NCI-H1930 (cell line): ENCODE results near the gene MMP17.
"Not testable (repeated sequence)": the region's sequence is repeated elsewhere in the genome, so short reads cannot be mapped to it uniquely, and the experiment has no call there.

Source experiments
- DNase-seq, 2 experiments: peaks; one replicate each; lab custom pipeline; 2025; lab: John Stamatoyannopoulos, UW

The MMP17 gene

GRCh38 chr12:131864469-131864868, 36.3 kb downstream of the MMP17 start:
- no peak for DNase-seq

- DNase-seq: no peak
Measured at GRCh38 chr12:131865180-131865875, 37.1 kb downstream of the MMP17 start.

DNA sequence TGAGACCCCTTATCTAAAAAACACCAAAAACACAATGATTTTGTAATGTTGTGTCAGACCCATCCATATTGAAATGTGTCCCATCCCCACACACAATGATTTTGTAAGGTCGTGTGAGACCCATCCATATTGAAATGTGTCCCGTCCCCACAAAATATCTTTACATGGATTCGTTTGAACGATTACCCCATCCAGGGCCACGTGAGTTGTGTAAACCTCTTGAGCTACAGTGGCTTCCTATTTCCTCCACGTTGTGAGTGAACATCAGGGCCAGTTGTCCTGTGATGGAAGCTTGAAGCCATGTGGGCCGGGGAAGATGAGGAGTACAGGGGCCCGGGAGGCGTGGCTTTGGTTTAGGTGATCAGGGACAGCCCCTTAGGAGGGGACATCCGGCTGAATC, 39.3 kb downstream of the MMP17 start:
- no peak for DNase-seq

DNA sequence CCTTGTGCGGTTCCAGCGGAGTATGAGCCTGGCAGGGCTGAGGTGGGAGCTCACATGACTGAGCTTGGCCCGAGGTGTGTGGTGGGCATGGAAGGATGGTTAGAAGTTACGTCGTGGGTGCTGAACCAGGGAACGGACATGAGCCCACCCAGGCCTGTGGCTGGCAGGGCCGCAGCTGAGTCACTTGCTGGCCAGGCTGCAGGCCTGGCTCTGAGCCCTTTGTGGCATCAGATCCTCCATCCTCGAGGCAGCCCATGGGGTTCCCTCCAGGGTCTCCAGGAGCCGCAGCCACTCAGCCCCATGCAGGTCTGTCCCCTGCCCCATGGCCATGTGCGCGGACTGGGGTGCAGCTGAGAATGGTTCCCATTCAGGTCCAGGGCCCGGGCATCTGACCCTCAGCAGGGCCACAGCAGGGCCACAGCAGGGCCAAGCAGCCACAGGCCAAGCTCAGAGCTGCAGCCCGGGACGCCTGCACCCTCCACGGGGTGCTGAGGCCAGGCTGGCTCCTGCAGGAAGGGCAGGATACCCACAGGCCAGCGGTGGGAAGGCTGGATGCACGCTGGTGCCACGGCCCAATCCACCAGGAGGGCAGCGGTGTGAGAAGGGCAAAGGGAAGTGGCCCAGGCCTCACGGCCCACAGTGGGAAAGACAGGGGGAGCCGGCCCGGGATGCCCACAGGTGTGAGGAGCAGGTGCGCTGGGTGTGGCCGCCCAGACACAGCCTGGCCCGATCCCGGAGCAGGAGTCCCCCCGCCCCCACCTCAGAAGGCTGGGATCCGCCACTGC, 39.9 kb downstream of the MMP17 start:
- DNase-seq: no peak

DNA sequence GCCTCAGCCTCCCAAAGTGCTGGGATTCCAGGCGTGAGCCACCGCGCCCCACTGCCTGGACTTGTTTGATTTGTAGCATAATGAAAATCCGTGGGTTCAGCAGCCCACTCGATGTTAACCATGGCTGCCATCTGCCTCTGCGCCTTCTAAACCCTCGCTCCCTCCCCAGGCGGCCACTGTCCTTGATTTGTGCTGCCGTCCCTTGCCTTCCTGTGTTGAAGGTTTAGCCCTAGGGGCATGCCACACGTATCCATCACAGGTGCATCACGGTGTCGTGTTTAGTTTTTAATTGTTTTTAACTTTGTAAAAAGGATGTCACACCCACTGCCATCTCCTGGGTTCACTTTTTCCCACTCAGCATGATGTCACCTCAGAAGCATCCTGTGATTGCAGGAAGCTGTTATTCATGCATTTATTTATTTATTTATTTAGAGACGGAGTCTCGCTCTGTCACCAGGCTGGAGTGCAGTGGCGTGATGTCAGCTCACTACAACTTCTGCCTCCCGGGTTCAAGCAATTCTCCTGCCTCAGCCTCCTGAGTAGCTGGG, 41.8 kb downstream of the MMP17 start:
- DNase-seq: no peak

GRCh38 chr12:131871677-131872076, 43.5 kb downstream of the MMP17 start:
- DNase-seq: no peak

- DNase-seq: no peak
Measured at GRCh38 chr12:131872154-131873051, 44.2 kb downstream of the MMP17 start.

DNA sequence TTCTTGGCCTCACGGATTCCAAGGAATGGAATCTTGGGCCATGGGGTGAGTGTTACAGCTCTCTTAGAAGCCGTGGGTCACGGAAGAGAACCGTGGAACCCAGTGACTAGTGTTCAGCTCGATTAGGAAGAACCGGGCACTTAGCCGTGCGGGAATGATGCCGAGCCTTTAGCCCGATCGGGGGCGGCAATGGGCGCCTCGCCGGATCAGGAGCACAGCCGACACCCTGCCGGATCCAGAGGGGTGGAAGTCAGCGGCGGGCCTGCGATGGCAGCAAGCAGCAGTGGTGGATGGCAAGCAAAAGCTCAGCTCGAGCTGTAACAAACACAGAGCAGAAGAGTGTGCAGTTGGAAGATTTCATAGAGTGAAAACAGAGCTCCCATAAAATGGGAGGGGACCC, 45.1 kb downstream of the MMP17 start:
- no peak for DNase-seq

DNA sequence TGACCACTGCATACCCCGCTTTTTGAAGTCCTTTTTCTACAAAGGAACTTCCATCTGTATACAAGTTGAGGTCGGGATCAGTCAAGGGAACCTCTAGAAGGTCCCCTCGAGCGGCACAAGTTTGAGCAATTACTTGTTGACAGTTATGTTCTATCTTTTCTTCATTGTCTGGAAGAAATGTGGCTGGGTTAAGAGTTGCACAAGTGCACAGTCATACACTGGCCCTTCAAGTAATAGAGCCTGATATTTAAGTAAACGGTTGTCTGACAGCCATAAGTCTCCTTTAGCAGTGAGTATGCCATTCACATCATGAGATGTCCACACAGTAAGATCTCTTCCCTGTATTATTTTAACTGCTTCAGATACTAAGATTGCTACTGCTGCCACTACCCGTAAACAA, 46.8 kb downstream of the MMP17 start:
- DNase-seq: not testable (repeated sequence)

DNA sequence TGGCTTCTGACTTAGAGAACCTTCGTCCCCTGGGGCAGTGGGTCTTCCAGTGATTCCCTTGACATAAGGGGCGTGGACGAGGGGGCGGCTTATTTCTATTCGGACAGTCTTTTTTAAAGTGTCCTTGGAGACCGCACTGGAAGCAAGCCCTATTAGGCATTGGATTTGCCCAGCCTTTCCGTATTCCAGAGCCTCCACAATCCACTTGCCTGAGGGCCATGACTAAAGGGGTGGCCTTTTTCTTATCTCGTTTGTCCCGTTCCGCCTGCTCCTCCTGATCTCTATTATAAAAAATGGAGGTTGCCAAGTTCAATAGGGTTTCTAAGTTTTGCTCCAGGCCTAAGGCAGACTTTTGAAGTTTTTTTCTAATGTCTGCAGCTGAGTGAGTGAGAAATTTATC, 49.0 kb downstream of the MMP17 start:
- DNase-seq: not testable (repeated sequence)

- not testable (repeated sequence) for DNase-seq
Measured at GRCh38 chr12:131878436-131878835, 50.2 kb downstream of the MMP17 start.

DNA sequence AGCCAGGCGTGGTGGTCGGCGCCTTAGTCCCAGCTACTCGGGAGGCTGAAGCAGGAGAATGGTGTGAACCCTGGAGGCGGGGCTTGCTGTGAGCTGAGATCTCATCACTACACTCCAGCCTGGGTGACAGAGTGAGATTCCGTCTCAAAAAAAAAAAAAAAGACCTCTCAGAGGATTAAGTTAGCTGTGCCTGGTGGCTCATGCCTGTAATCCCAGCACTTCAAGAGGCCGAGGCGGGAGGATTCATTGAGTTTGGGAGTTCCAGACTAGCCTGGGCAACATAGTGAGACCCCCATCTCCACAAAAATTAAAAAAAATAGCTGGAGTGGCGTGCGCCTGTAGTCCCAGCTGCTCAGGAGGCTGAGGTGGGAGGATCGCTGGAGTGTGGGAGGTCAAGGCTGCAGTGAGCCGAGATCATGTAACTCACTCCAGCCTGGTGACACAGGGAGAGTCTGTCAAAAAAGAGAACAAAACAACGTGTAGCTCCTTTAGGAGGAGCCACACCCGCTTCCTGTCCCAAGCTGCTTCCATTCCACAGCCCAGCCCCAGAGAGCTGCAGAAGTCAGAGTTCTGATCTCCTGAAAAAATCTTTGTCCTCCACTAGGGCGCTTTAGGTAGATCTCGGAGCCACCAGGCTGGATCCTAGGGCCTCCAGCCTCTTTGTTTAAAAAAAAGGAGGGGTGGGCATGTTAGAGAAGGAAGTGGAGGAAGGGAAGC, 54.8 kb downstream of the MMP17 start:
- DNase-seq: no peak

GRCh38 chr12:131883521-131883900, 55.3 kb downstream of the MMP17 start:
- DNase-seq: no peak

GRCh38 chr12:131885076-131885475, 56.9 kb downstream of the MMP17 start:
- DNase-seq: not testable (repeated sequence)

GRCh38 chr12:131885543-131886057, 57.4 kb downstream of the MMP17 start:
- DNase-seq: no peak

- not testable (repeated sequence) for DNase-seq
Measured at GRCh38 chr12:131891722-131892121, 63.5 kb downstream of the MMP17 start.

GRCh38 chr12:131892711-131893604, 64.8 kb downstream of the MMP17 start:
- DNase-seq: no peak

DNA sequence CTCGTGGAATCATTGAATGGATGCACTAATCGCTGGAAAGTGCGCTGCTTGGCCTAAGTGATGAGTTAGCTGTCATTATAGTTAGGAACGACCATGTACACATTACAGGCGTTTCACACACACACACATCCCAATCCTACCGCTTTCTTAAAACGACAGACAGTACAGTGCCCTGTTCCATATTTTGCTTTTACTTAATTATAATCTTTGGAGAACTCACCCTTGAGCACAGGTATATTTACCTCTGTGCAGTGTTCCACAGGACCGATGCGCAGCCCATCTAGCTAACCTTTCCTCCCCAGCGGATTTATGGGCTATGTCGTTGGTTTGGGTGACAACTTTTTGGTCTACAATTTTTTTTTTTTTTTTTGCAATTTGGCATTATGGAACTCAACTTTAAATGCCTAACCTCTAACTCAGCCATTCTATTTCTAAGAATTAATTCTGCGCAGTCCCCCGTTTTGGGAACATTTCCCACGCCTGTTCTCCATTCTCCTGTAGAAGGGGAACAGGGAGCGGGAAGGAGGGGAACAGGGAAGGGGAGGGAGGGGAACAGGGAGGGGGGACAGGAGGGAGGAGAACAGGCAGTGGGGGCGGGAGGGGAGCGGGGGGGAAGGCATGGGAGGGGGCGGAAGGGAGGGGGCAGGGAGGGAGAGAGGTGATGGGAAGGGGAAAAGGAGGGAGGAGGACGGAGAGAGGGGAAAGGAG, 65.6 kb downstream of the MMP17 start:
- DNase-seq: no peak

DNA sequence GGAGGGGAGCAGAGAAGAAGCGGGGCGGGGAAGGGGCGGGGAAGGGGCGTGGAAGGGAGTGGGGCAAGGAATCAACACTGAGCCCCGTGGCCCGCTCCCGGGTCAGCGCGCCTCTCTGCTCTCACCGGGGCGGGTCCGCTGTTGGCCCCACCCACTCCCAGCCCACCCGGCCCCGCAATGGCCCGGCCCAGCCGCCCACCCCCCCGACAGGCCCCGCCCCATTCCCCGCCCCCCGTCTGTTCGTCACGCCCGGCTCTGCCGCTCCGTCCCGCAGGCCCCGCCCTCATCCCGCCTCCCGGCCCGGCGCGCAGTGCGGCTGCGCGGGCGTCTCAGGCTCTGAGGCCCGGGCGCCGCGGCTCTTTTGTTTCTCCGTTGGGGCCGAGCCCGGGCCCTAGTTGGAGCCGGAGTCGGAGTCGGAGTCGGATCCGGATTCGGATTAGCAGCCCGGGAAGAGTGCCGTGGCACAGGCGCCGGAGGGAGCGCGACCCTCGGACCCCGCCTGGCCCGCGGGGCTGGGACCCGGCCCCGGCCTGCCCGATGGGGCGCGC, 66.2 kb downstream of the MMP17 start, which contains the start of gene ULK1:
TSS of gene ULK1 (plus strand) at position 310 of the 548 bp plus-strand sequence. CDS start 380 bp downstream, outside the sequence.
- DNase-seq: peak; percentile 86
